HG02970 (cell line): Measurements from ENCODE around the gene DDHD1.
"Not testable (repeated sequence)": the region's sequence is repeated elsewhere in the genome, so short reads cannot be mapped to it uniquely, and the experiment has no call there.

ENCODE experiments used
- ATAC-seq: cut with Tn5 transposase; IDR thresholded peaks from one replicate; pipeline ENCODE4 v1.9.1; 2021; ENCODE audit warnings: mild to moderate bottlenecking, moderate library complexity, moderate number of reproducible peaks; ENCODE audit not compliant: unreplicated experiment, low FRiP score

The DDHD1 gene

GRCh38 chr14:53152887-53153701 is at the start of gene DDHD1:
DDHD1 (minus strand) TSS chr14:53153323; CDS start chr14:53153098, 225 bp downstream.
- peak; percentile 85 for ATAC-seq

- no peak for ATAC-seq
These were observed 42.8 kb upstream of the DDHD1 start for GRCh38 chr14:53195949-53196348.

- no peak for ATAC-seq
These were observed 40.1 kb upstream of the DDHD1 start for GRCh38 chr14:53193193-53193592.

- no peak for ATAC-seq
These were observed 39.1 kb upstream of the DDHD1 start for GRCh38 chr14:53192052-53192760.

GRCh38 chr14:53190938-53191337 is 37.8 kb upstream of the DDHD1 start:
- ATAC-seq, result no peak

GRCh38 chr14:53187921-53188463 is 34.9 kb upstream of the DDHD1 start:
- no peak for ATAC-seq

- ATAC-seq, result no peak
These were observed 33.4 kb upstream of the DDHD1 start for GRCh38 chr14:53186532-53186931.

GRCh38 chr14:53183611-53184010 is 30.5 kb upstream of the DDHD1 start:
- no peak for ATAC-seq

GRCh38 chr14:53183056-53183455 is 29.9 kb upstream of the DDHD1 start:
- ATAC-seq, result no peak

GRCh38 chr14:53181463-53182081 is 28.4 kb upstream of the DDHD1 start:
- not testable (repeated sequence) for ATAC-seq

GRCh38 chr14:53180272-53181221 is 27.4 kb upstream of the DDHD1 start:
- no peak for ATAC-seq

GRCh38 chr14:53179486-53180005 is 26.4 kb upstream of the DDHD1 start:
- not testable (repeated sequence) for ATAC-seq

GRCh38 chr14:53175375-53175774 is 22.3 kb upstream of the DDHD1 start:
- ATAC-seq, result no peak

GRCh38 chr14:53174918-53175317 is 21.8 kb upstream of the DDHD1 start:
- no peak for ATAC-seq

- no peak for ATAC-seq
These were observed 15.7 kb upstream of the DDHD1 start for GRCh38 chr14:53168786-53169185.

- no peak for ATAC-seq
These were observed 14.6 kb upstream of the DDHD1 start for GRCh38 chr14:53167602-53168328.

GRCh38 chr14:53161758-53162435 is 8.8 kb upstream of the DDHD1 start:
- ATAC-seq, result no peak

- ATAC-seq, result no peak
These were observed 3.1 kb upstream of the DDHD1 start for GRCh38 chr14:53156238-53156637.
